ENCODE data around the gene DDX60. TPM values are rescaled to one million over a fixed set of nuclear protein-coding genes. Genes with fewer than 3 reads are reported as not detected.

The DDX60 gene
- total and polyA plus RNA-seq, 4 donors = 2.9 to 11.3 (median 7.0) TPM

DNA sequence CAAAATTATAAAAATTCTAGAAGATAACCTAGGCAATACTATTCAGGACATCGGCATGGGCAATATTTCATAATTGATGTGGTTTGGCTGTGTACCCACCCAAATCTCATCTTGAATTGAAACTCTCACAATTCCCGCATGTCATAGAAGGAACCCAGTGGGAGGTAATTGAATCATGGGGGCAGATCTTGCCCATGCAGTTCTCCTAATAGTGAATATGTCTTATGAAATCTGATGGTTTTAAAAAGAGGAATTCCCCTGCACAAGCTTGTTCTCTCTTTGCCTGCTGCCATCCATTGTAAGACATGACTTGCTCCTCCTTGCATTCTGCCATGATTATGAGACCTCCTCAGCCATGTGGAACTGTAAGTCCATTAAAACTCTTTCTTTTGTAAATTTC lies 77.7 kb downstream of the DDX60 start:
- 99% methylated on average over 2 of the region's 2 CpGs for WGBS
- Histone ChIP-seq H3K4me1 (ENCODE audit: control insufficient read depth in 4 of 4, insufficient read depth in 4 of 4, low read length in 3 of 4) (no peaks in the 10 kb centered on the region), H3K9ac (ENCODE audit: low read depth in 1 of 2, low read length in 2 of 2) (no peak overlapping the region)

More for the DNA sequence above, 77.7 kb downstream of the DDX60 start:
- no peak overlapping the region for H3K27ac ChIP-seq (ENCODE audit: low read depth in 1 of 2, low read length in 2 of 2)
- no peak for TF ChIP-seq FOXA2 (IDR thresholded peaks at IDR 0.05)
- TF ChIP-seq RAD21 (IDR thresholded peaks at IDR 0.05) = no peak
- no peak for TF ChIP-seq GABPA (IDR thresholded peaks at IDR 0.05 in 1 of 2, conservative IDR thresholded peaks at IDR 0.05 in 1 of 2)
- TF ChIP-seq ZBTB33 (IDR thresholded peaks at IDR 0.05) = no peak
- TF ChIP-seq TAF1 (conservative IDR thresholded peaks at IDR 0.05) = no peak
- no peak for TF ChIP-seq HNF4G (IDR thresholded peaks at IDR 0.05)
- no peak for TF ChIP-seq FOXA1 (IDR thresholded peaks at IDR 0.05)
- TF ChIP-seq, protein P1, sequence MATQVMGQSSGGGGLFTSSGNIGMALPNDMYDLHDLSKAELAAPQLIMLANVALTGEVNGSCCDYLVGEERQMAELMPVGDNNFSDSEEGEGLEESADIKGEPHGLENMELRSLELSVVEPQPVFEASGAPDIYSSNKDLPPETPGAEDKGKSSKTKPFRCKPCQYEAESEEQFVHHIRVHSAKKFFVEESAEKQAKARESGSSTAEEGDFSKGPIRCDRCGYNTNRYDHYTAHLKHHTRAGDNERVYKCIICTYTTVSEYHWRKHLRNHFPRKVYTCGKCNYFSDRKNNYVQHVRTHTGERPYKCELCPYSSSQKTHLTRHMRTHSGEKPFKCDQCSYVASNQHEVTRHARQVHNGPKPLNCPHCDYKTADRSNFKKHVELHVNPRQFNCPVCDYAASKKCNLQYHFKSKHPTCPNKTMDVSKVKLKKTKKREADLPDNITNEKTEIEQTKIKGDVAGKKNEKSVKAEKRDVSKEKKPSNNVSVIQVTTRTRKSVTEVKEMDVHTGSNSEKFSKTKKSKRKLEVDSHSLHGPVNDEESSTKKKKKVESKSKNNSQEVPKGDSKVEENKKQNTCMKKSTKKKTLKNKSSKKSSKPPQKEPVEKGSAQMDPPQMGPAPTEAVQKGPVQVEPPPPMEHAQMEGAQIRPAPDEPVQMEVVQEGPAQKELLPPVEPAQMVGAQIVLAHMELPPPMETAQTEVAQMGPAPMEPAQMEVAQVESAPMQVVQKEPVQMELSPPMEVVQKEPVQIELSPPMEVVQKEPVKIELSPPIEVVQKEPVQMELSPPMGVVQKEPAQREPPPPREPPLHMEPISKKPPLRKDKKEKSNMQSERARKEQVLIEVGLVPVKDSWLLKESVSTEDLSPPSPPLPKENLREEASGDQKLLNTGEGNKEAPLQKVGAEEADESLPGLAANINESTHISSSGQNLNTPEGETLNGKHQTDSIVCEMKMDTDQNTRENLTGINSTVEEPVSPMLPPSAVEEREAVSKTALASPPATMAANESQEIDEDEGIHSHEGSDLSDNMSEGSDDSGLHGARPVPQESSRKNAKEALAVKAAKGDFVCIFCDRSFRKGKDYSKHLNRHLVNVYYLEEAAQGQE (IDR thresholded peaks at IDR 0.05) = no peak
- no peak for TF ChIP-seq JUND (IDR thresholded peaks at IDR 0.05)
- TF ChIP-seq, protein P2, sequence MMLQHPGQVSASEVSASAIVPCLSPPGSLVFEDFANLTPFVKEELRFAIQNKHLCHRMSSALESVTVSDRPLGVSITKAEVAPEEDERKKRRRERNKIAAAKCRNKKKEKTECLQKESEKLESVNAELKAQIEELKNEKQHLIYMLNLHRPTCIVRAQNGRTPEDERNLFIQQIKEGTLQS (IDR thresholded peaks at IDR 0.05) = no peak
- no peak for TF ChIP-seq CTCF (IDR thresholded peaks at IDR 0.05; ENCODE audit: low read depth, low read length, missing input control)
- TF ChIP-seq HNF4A (conservative IDR thresholded peaks at IDR 0.05) = no peak
- no peak for TF ChIP-seq MAX (IDR thresholded peaks at IDR 0.05)
- no peak for TF ChIP-seq SP1 (IDR thresholded peaks at IDR 0.05)
- TF ChIP-seq NR2F2 (IDR thresholded peaks at IDR 0.05) = no peak
- H3K27me3 ChIP-seq (ENCODE audit: control insufficient read depth in 4 of 4, insufficient read depth in 4 of 4, low read length in 3 of 4) = no peaks in the 10 kb centered on the region
- no peak for DNase-seq (ENCODE audit: low spot score)
- peaks cover 0 to 6% (median 4%) of the 10 kb centered on the region in 4 donors for H3K9me3 ChIP-seq (ENCODE audit: control insufficient read depth in 4 of 4, low read length in 3 of 4)
- H3K36me3 ChIP-seq (ENCODE audit: control insufficient read depth in 4 of 4, insufficient read depth in 3 of 4, low read depth in 1 of 4, low read length in 3 of 4) = peaks cover 3 to 12% (median 6%) of the 10 kb centered on the region in 4 donors
- no peak overlapping the region for H3K4me3 ChIP-seq (ENCODE audit: low read depth in 1 of 3, low read length in 3 of 3)
